Measurements from ENCODE around the gene UQCRQ.
A peak's percentile ranks its signal among the peaks of the same experiment; 100 is the strongest.

Gene UQCRQ

GRCh38 chr5:132866342-132867045, at the start of gene UQCRQ, which contains the start of gene GDF9:
Gene UQCRQ, plus strand, starts transcription at chr5:132866642. Its CDS starts 240 bp downstream, at chr5:132866882.
Gene GDF9, minus strand, starts transcription at chr5:132866469. Its CDS starts 1,936 bp downstream, at chr5:132864533.
- DNase-seq, result peak; percentile 98

GRCh38 chr5:132817011-132817410, 49.4 kb upstream of the UQCRQ start:
- no peak for DNase-seq

GRCh38 chr5:132819468-132819867, 47.0 kb upstream of the UQCRQ start:
- no peak for DNase-seq

GRCh38 chr5:132820162-132820754, 46.2 kb upstream of the UQCRQ start:
- DNase-seq, result peak; percentile 83

- no peak for DNase-seq
Measured at GRCh38 chr5:132821350-132821749, 45.1 kb upstream of the UQCRQ start.

GRCh38 chr5:132821791-132822190, 44.7 kb upstream of the UQCRQ start:
- DNase-seq, result no peak

- no peak for DNase-seq
Measured at GRCh38 chr5:132822650-132823480, 43.6 kb upstream of the UQCRQ start.

- DNase-seq, result no peak
Measured at GRCh38 chr5:132823481-132824050, 42.9 kb upstream of the UQCRQ start.

GRCh38 chr5:132824426-132824825, 42.0 kb upstream of the UQCRQ start:
- no peak for DNase-seq

GRCh38 chr5:132825033-132825833, 41.2 kb upstream of the UQCRQ start:
- no peak for DNase-seq

- DNase-seq, result no peak
Measured at GRCh38 chr5:132825834-132826391, 40.5 kb upstream of the UQCRQ start.

- no peak for DNase-seq
Measured at GRCh38 chr5:132826424-132827082, 39.9 kb upstream of the UQCRQ start.

- no peak for DNase-seq
Measured at GRCh38 chr5:132827943-132828673, 38.3 kb upstream of the UQCRQ start.

GRCh38 chr5:132828846-132829494, 37.5 kb upstream of the UQCRQ start:
- DNase-seq, result no peak

- DNase-seq, result peak; percentile 58
Measured at GRCh38 chr5:132829742-132830435, 36.6 kb upstream of the UQCRQ start.

GRCh38 chr5:132830436-132831094, 35.9 kb upstream of the UQCRQ start, which contains the start of gene SHROOM1:
Gene SHROOM1, minus strand, starts transcription at chr5:132830647. Its CDS starts 4,507 bp downstream, at chr5:132826140.
- DNase-seq, result no peak

GRCh38 chr5:132831095-132831860, 35.2 kb upstream of the UQCRQ start:
- no peak for DNase-seq

GRCh38 chr5:132832612-132833011, 33.8 kb upstream of the UQCRQ start:
- no peak for DNase-seq
